K562 (cell line): ENCODE measurements around the gene AGAP3. TPM values are rescaled to one million over a fixed set of nuclear protein-coding genes. Genes with fewer than 3 reads are reported as not detected.

Experiments used
- BHLHE40 ChIP-seq: IDR thresholded peaks from 2 replicates; pipeline ENCODE4 v1.6.1; 2011; ENCODE audit warnings: low read length, improper control_type of control experiment
- CHD4 ChIP-seq: fragments of 200-600 bp; sonication (generic); IDR thresholded peaks from 3 replicates; pipeline ENCODE4 v1.6.1; 2012; ENCODE audit warnings: low read depth, mild to moderate bottlenecking, mixed read lengths, low read length, inconsistent platforms; ENCODE audit not compliant: insufficient read depth, insufficient replicate concordance, poor library complexity, severe bottlenecking
- DLX4 ChIP-seq: fragments of 250-450 bp; sonication (Bioruptor Pico); IDR thresholded peaks from 2 replicates; pipeline ENCODE4 v1.6.1; 2021; ENCODE audit warnings: mild to moderate bottlenecking
- E2F3 ChIP-seq: fragments of 250-450 bp; sonication (Bioruptor Pico); IDR thresholded peaks from 2 replicates; pipeline ENCODE4 v1.4.0; 2020; ENCODE audit warnings: mild to moderate bottlenecking
- ETS2 ChIP-seq: IDR thresholded peaks from 2 replicates; pipeline ENCODE4 v1.6.1; 2016; ENCODE audit warnings: borderline replicate concordance, missing genetic modification characterization, mild to moderate bottlenecking, moderate library complexity, missing compliant biosample characterization; ENCODE audit not compliant: poor library complexity, severe bottlenecking
- ETV1 ChIP-seq: fragments of 450-650 bp; conservative IDR thresholded peaks from 2 replicates; pipeline ENCODE4 v1.6.1; 2016; ENCODE audit warnings: missing genetic modification characterization, control low read depth, low read depth, missing compliant biosample characterization
- FOXK2 ChIP-seq, 2 experiments: fragments of 450-650 bp; IDR thresholded peaks in 1 of 2; conservative IDR thresholded peaks in 1 of 2; 2 replicates each; pipeline ENCODE4 v1.6.1; 2016; ENCODE audit warnings: low read depth in 2 of 2, mild to moderate bottlenecking in 1 of 2
- ID3 ChIP-seq, 2 experiments: fragments of 250-450 bp in 1 of 2; fragments of 450-650 bp in 1 of 2; sonication (Bioruptor Pico) in 1 of 2; IDR thresholded peaks; 2 replicates each; pipeline versions ENCODE4 v1.6.1 to v1.8.0; 2016 to 2021; ENCODE audit warnings: mild to moderate bottlenecking in 2 of 2, moderate library complexity in 2 of 2, missing compliant biosample characterization in 1 of 2, missing genetic modification characterization in 1 of 2
- LCOR ChIP-seq: sonication (generic); formaldehyde crosslinking; IDR thresholded peaks from 2 replicates; pipeline ENCODE4 v1.8.0; 2022; ENCODE audit warnings: mild to moderate bottlenecking, missing genetic modification reagents
- MTA1 ChIP-seq: fragments of 450-650 bp; IDR thresholded peaks from 2 replicates; pipeline ENCODE4 v1.6.1; 2017; ENCODE audit warnings: borderline replicate concordance
- PCBP1 ChIP-seq: fragments of 200-400 bp; formaldehyde crosslinking; IDR thresholded peaks from 2 replicates; pipeline ENCODE4 v1.6.1; 2018; ENCODE audit warnings: mild to moderate bottlenecking, low read depth, low read length; ENCODE audit not compliant: poor library complexity, severe bottlenecking
- PKNOX1 ChIP-seq: fragments of 450-650 bp; IDR thresholded peaks from 2 replicates; pipeline ENCODE4 v1.6.1; 2016
- RBFOX2 ChIP-seq: fragments of 200-400 bp; formaldehyde crosslinking; IDR thresholded peaks from 2 replicates; pipeline ENCODE4 v1.6.1; 2017; ENCODE audit warnings: low read depth, mild to moderate bottlenecking, low read length, moderate library complexity
- XRCC5 ChIP-seq: fragments of 200-400 bp; formaldehyde crosslinking; IDR thresholded peaks from 2 replicates; pipeline ENCODE4 v1.6.1; 2017; ENCODE audit warnings: low read depth, mild to moderate bottlenecking, low read length
- YY1 ChIP-seq, 3 experiments: IDR thresholded peaks; 2 replicates each; pipeline ENCODE4 v1.6.1; 2011; ENCODE audit warnings: low read length in 2 of 3, mild to moderate bottlenecking in 2 of 3, moderate library complexity in 2 of 3, borderline replicate concordance in 1 of 3, control low read depth in 1 of 3, low read depth in 1 of 3; ENCODE audit not compliant: insufficient read depth in 3 of 3, insufficient replicate concordance in 2 of 3, control insufficient read depth in 1 of 3, insufficient read length in 1 of 3; ENCODE audit errors: extremely low read depth in 1 of 3
- ZBTB33 ChIP-seq: sonication (generic); formaldehyde crosslinking; IDR thresholded peaks from 2 replicates; pipeline ENCODE4 v1.8.1; 2023; ENCODE audit warnings: mild to moderate bottlenecking, missing genetic modification reagents
- ZNF436 ChIP-seq: fragments of 250-450, 450-650 bp; sonication (Bioruptor Pico); formaldehyde crosslinking; IDR thresholded peaks from 2 replicates; pipeline ENCODE4 v1.7.0; 2020; ENCODE audit warnings: mild to moderate bottlenecking
- ZNF444 ChIP-seq: fragments of 250-450 bp; sonication (Bioruptor Pico); IDR thresholded peaks from 2 replicates; pipeline ENCODE4 v1.4.0; 2020; ENCODE audit warnings: mild to moderate bottlenecking, moderate library complexity
- ZNF668 ChIP-seq: fragments of 250-450 bp; sonication (Bioruptor Pico); IDR thresholded peaks from 2 replicates; pipeline ENCODE4 v1.8.0; 2022; ENCODE audit warnings: mild to moderate bottlenecking, inconsistent platforms
- ZSCAN32 ChIP-seq: fragments of 450-650 bp; formaldehyde crosslinking; IDR thresholded peaks from 2 replicates; pipeline ENCODE4 v1.4.0; 2020; ENCODE audit warnings: mild to moderate bottlenecking, moderate library complexity
- polyA plus RNA-seq, 8 experiments: library from polyadenylated mRNA; depleted of rRNA in 4 of 8; stranded (reverse) in 5 of 8; unstranded in 3 of 8; fragments of >200 nt; fragmentation: Nextera tagmentation in 2 of 8; fragmentation: Illumina TruSeq in 1 of 8; extraction: Ambion mirVana in 2 of 8; extraction: Trizol in 1 of 8; gene quantifications; 2 replicates each; pipeline versions ENCODE4 v1.2.1 to v1.2.3, GENCODE V29; 2011 to 2014; ENCODE audit warnings: inconsistent platforms in 1 of 8, missing spikeins in 1 of 8
- total RNA-seq, 7 experiments: library from RNA; depleted of rRNA in 6 of 7; stranded (reverse); fragments of >200 nt in 6 of 7; fragmentation: Illumina TruSeq in 2 of 7; extraction: Trizol in 2 of 7; gene quantifications; 2 replicates each; pipeline versions ENCODE4 v1.2.1 to v1.2.3, GENCODE V29; 2011 to 2021; ENCODE audit warnings: low replicate concordance in 1 of 7

The AGAP3 gene
- total and polyA plus RNA-seq, 9 of the 15 experiments (the other 6 are each of a cell fraction or from before 2014, with no cell fraction given): 3.4 to 208 (median 62.2) TPM

- no peak for TF ChIP-seq ETS2 (tag)
- TF ChIP-seq ID3 (CRISPR knock-in tag; IDR thresholded peaks at IDR 0.05): no peak
- TF ChIP-seq ID3 (tag; IDR thresholded peaks at IDR 0.05): no peak
- peak; percentile 9; the same call in 1 of the 2 replicates for TF ChIP-seq ZBTB33 (CRISPR knock-in tag)
- TF ChIP-seq ZSCAN32: peak; percentile 36; the same call in 1 of the 2 replicates
- peak; percentile 45; the same call in 1 of the 2 replicates for TF ChIP-seq XRCC5
- TF ChIP-seq ZNF436 (CRISPR knock-in tag): no peak
- no peak for TF ChIP-seq E2F3 (CRISPR knock-in tag)
- peak; percentile 61 to 65; a peak in 2 of 4 replicates for TF ChIP-seq FOXK2 (conservative IDR thresholded peaks at IDR 0.05 in 1 of 2, IDR thresholded peaks at IDR 0.05 in 1 of 2; ENCODE audit: low read depth in 2 of 2)
- TF ChIP-seq PCBP1: no peak
- no peak for TF ChIP-seq ZNF444 (CRISPR knock-in tag)
- peak; percentile 87 for TF ChIP-seq PKNOX1
- TF ChIP-seq RBFOX2: peak; percentile 69
- peak; percentile 36; the same call in 1 of the 2 replicates for TF ChIP-seq ETV1
- TF ChIP-seq LCOR: peak; percentile 99
- no peak for TF ChIP-seq DLX4 (CRISPR knock-in tag)
- peak; percentile 84 for TF ChIP-seq CHD4
- TF ChIP-seq YY1 (IDR thresholded peaks at IDR 0.05; ENCODE audit: borderline replicate concordance in 1 of 3, control insufficient read depth in 1 of 3, extremely low read depth in 1 of 3, insufficient read depth in 3 of 3, insufficient read length in 1 of 3, insufficient replicate concordance in 2 of 3, low read depth in 1 of 3, low read length in 2 of 3): peak in 1 of 3 experiments; percentile 28
- TF ChIP-seq MTA1: peak; percentile 79; the same call in 1 of the 2 replicates
- TF ChIP-seq ZNF668 (CRISPR knock-in tag): 0 out of 2 replicates have a peak, but pooled peaks have one; percentile 40
- peak; percentile 46; the same call in 1 of the 2 replicates for TF ChIP-seq BHLHE40
Observed at GRCh38 chr7:151038951-151039849, 47.1 kb upstream of the AGAP3 start (continued).
